ENCODE measurements around the gene KCNIP1. TPM values are rescaled to one million over a fixed set of nuclear protein-coding genes. Genes with fewer than 3 reads are reported as not detected.

Gene KCNIP1
- total RNA-seq, 2 experiments from 2014 or later = not detected

- CTCF ChIA-PET = no interaction called here
- peaks cover 27 to 30% of the 10 kb centered on the region in 2 experiments for H3K27me3 ChIP-seq (ENCODE audit: control insufficient read depth in 1 of 2, insufficient read depth in 2 of 2, low read length in 2 of 2)
- no peaks in the 10 kb centered on the region for H3K4me1 ChIP-seq (ENCODE audit: insufficient read depth, low read length)
- ATAC-seq (ENCODE audit: poor library complexity) (no peak), DNase-seq (no peak)
- no peaks in the 10 kb centered on the region for H3K36me3 ChIP-seq (ENCODE audit: insufficient read depth, low read length)
- H3K9me3 ChIP-seq (ENCODE audit: control insufficient read depth in 1 of 2, insufficient read depth in 1 of 2, low read length in 2 of 2) = no peaks in the 10 kb centered on the region
- TF ChIP-seq CTCF (IDR thresholded peaks at IDR 0.05) = no peak
- POLR2A ChIA-PET = no interaction called here
- no peak overlapping the region for H3K4me3 ChIP-seq (ENCODE audit: low read length)
- Mint-ChIP-seq H3K4me1 (ENCODE audit: low read depth) (no peaks in the 10 kb centered on the region), H3K27ac (no peak overlapping the region), H3K9me3 (no peaks in the 10 kb centered on the region), H3K36me3 (ENCODE audit: low read depth) (no peaks in the 10 kb centered on the region), H3K27me3 (peaks cover 37% of the 10 kb centered on the region), H3K4me3 (no peak overlapping the region)
- H3K27ac ChIP-seq (ENCODE audit: low read depth in 1 of 2, low read length in 2 of 2) = no peak overlapping the region
- intact Hi-C loops (cut with DNase I, micrococcal nuclease) = no loop called here
Observed at GRCh38 chr5:170508036-170508435, 4.2 kb downstream of the KCNIP1 start.

- H3K4me1 Mint-ChIP-seq (ENCODE audit: low read depth) = no peaks in the 10 kb centered on the region
- no peak overlapping the region for H3K4me3 Mint-ChIP-seq
- no peak overlapping the region for H3K27ac Mint-ChIP-seq
- no peak for TF ChIP-seq CTCF (IDR thresholded peaks at IDR 0.05)
- H3K36me3 ChIP-seq (ENCODE audit: insufficient read depth, low read length) = no peaks in the 10 kb centered on the region
- no peak overlapping the region for H3K27ac ChIP-seq (ENCODE audit: low read depth in 1 of 2, low read length in 2 of 2)
- H3K36me3 Mint-ChIP-seq (ENCODE audit: low read depth) = no peaks in the 10 kb centered on the region
- H3K9me3 Mint-ChIP-seq = no peaks in the 10 kb centered on the region
- POLR2A ChIA-PET = no interaction called here
- DNase-seq (no peak), ATAC-seq (ENCODE audit: poor library complexity) (no peak)
- CTCF ChIA-PET = no interaction called here
- H3K27me3 ChIP-seq (ENCODE audit: control insufficient read depth in 1 of 2, insufficient read depth in 2 of 2, low read length in 2 of 2) = peaks cover 27 to 29% of the 10 kb centered on the region in 2 experiments
- intact Hi-C loops (cut with DNase I, micrococcal nuclease) = no loop called here
- no peaks in the 10 kb centered on the region for H3K4me1 ChIP-seq (ENCODE audit: insufficient read depth, low read length)
- peaks cover 30% of the 10 kb centered on the region for H3K27me3 Mint-ChIP-seq
- no peak overlapping the region for H3K4me3 ChIP-seq (ENCODE audit: low read length)
- H3K9me3 ChIP-seq (ENCODE audit: control insufficient read depth in 1 of 2, insufficient read depth in 1 of 2, low read length in 2 of 2) = no peaks in the 10 kb centered on the region
Observed at GRCh38 chr5:170508660-170509347, 5.0 kb downstream of the KCNIP1 start.

- ATAC-seq (ENCODE audit: poor library complexity) (no peak), DNase-seq (no peak)
- intact Hi-C loops (cut with DNase I, micrococcal nuclease) = no loop called here
- peaks cover 24 to 27% of the 10 kb centered on the region in 2 experiments for H3K27me3 ChIP-seq (ENCODE audit: control insufficient read depth in 1 of 2, insufficient read depth in 2 of 2, low read length in 2 of 2)
- Mint-ChIP-seq H3K9me3 (no peaks in the 10 kb centered on the region), H3K4me1 (ENCODE audit: low read depth) (no peaks in the 10 kb centered on the region), H3K36me3 (ENCODE audit: low read depth) (no peaks in the 10 kb centered on the region), H3K4me3 (no peak overlapping the region), H3K27ac (no peak overlapping the region), H3K27me3 (peaks cover 30% of the 10 kb centered on the region)
- H3K4me3 ChIP-seq (ENCODE audit: low read length) = no peak overlapping the region
- TF ChIP-seq CTCF (IDR thresholded peaks at IDR 0.05) = no peak
- no peak overlapping the region for H3K27ac ChIP-seq (ENCODE audit: low read depth in 1 of 2, low read length in 2 of 2)
- ChIA-PET CTCF (no interaction called here), POLR2A (no interaction called here)
- no peaks in the 10 kb centered on the region for H3K36me3 ChIP-seq (ENCODE audit: insufficient read depth, low read length)
- H3K4me1 ChIP-seq (ENCODE audit: insufficient read depth, low read length) = no peaks in the 10 kb centered on the region
- no peaks in the 10 kb centered on the region for H3K9me3 ChIP-seq (ENCODE audit: control insufficient read depth in 1 of 2, insufficient read depth in 1 of 2, low read length in 2 of 2)
Observed at GRCh38 chr5:170509348-170509660, 5.5 kb downstream of the KCNIP1 start.

Data from CD4-positive, alpha-beta T cell (primary cell).